Measurements from ENCODE around the gene PAN3.
"Not testable (repeated sequence)": the region's sequence is repeated elsewhere in the genome, so short reads cannot be mapped to it uniquely, and the experiment has no call there.

PAN3 gene

DNA sequence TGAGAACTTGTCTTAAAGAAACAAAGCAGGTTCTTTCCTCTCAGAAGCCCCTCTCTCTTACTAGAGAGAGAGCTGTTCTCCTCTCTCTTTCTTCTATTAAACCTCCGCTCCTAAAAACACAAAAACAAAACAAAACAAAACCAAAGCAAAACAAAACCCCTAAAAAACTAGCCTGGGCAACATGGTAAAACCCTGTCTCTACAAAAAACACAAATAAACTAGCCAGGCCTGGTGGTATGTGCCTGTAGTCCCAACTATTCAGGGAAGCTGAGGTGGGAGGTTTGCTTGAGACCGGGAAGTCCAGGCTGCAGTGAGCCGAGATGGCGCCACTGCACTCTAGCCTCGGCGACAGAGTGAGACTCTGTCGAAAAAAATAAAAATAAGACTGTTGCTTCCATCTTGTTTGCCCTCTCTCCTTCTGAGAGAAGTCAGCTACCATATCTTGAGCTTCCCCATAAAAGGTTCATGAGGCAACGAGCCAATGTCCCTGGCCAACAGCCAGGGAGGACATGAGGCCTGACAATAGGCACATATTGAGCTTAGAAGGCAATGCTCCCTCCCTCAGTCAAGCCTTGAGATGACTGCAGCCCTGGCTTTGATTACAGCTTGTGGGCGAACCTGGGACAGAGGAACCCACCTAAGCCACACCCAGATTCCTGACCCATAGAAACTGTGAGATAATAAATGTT, 20.5 kb upstream of the PAN3 start:
- Mint-ChIP-seq H3K27ac (no peak overlapping the region), H3K4me1 (peaks cover 5% of the 10 kb centered on the region), H3K9me3 (no peaks in the 10 kb centered on the region), H3K27me3 (no peaks in the 10 kb centered on the region), H3K36me3 (no peaks in the 10 kb centered on the region), H3K4me3 (no peak overlapping the region)
- no peak for ATAC-seq (ENCODE audit: low read depth)
- no peak for DNase-seq (ENCODE audit: low spot score in 2 of 2)

DNA sequence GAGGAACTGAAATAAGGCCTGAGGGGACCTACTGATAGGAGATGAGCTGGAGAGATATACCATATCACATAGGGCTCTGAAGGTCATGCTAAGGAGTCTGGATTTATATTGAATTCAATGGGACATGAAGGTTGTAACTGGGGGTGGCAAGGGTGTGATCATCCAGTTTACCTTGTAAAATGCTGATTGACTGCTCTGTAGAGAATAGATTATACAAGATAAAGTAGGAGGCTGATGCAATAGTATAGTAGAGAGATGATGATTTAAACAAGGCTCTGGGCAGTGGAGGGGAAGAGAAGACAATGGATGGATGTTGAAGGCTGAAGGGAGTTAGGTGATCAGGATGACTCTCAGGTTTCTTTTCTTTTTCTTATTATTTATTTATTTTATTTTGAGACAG, 18.0 kb upstream of the PAN3 start:
- H3K4me1 Mint-ChIP-seq: peaks cover 5% of the 10 kb centered on the region
- no peak overlapping the region for H3K27ac Mint-ChIP-seq

DNA sequence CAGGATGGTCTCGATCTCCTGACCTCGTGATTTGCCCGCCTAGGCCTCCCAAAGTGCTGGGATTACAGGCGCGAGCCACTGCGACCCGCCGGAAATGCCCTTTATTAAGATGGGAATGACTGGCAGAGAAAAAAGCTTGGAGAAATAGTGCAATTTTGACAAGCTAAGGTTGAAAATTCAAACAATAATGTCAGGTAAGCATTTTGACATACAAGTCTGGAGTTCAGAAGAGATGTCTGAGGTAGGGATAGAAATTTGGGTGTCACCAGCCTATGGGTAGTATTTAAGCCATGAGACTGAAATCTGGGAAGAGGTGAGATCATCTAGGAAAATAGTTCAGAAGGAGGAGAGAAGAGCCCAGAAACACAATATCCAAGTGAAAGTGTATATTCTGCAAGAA, 17.1 kb upstream of the PAN3 start:
- DNase-seq (ENCODE audit: low spot score in 2 of 2) (no peak), ATAC-seq (ENCODE audit: low read depth) (no peak)
- Mint-ChIP-seq H3K36me3 (no peaks in the 10 kb centered on the region), H3K9me3 (no peaks in the 10 kb centered on the region), H3K4me1 (peaks cover 5% of the 10 kb centered on the region), H3K4me3 (no peak overlapping the region), H3K27me3 (no peaks in the 10 kb centered on the region), H3K27ac (no peak overlapping the region)

More for the DNA sequence above, 18.0 kb upstream of the PAN3 start:
- ATAC-seq (ENCODE audit: low read depth): no peak
- Mint-ChIP-seq H3K36me3 (no peaks in the 10 kb centered on the region), H3K27me3 (no peaks in the 10 kb centered on the region), H3K4me3 (no peak overlapping the region), H3K9me3 (no peaks in the 10 kb centered on the region)
- DNase-seq (ENCODE audit: low spot score in 2 of 2): no peak

DNA sequence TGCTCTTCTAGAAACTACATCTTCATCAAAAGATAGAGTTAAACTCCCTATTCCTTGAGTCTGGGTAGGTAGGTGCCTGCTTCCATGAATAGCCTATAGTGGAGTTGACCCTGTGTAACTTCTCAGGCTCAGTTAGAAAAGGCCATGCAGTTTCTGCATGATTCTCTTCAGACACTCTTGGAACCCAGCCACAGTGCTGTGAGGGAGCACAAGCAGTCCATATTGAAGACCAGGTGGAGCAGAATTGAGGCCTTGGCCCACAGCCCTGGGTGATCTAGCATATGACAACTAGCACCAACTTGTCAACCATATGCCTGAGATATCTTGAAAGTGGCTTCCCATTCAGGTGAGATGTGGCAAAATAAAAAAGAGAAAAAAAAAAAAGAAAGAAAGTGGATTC, 10.3 kb upstream of the PAN3 start:
- Mint-ChIP-seq H3K4me3 (no peak overlapping the region), H3K4me1 (peaks cover 3% of the 10 kb centered on the region), H3K36me3 (no peaks in the 10 kb centered on the region), H3K27ac (peak overlapping the region; percentile 32), H3K9me3 (no peaks in the 10 kb centered on the region), H3K27me3 (no peaks in the 10 kb centered on the region)
- ATAC-seq (ENCODE audit: low read depth) (no peak), DNase-seq (ENCODE audit: low spot score in 2 of 2) (no peak)

DNA sequence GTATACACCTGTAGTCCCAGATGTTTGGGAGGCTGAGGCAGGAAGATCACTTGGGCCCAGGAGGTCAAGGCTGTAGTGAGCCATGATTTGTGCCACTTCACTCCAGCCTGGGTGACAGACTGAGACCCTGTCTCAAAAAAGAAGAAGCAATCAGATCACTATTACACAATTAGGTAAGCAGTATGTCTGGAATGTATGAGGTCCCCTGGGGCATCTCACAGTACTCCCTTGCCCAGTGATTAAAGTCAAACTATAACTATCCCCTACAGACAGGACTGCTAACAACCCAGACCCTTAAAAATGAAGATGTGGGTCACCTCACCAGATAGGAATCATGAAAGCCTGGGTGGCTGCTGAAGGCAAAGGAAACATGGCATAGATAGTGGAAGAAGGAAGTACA, 9.4 kb upstream of the PAN3 start:
- no peaks in the 10 kb centered on the region for H3K36me3 Mint-ChIP-seq
- no peak overlapping the region for H3K4me3 Mint-ChIP-seq
- H3K4me1 Mint-ChIP-seq: peaks cover 3% of the 10 kb centered on the region
- H3K27ac Mint-ChIP-seq: peak overlapping the region; percentile 65
- no peak for ATAC-seq (ENCODE audit: low read depth)
- H3K9me3 Mint-ChIP-seq: no peaks in the 10 kb centered on the region
- no peak for DNase-seq (ENCODE audit: low spot score in 2 of 2)
- no peaks in the 10 kb centered on the region for H3K27me3 Mint-ChIP-seq

DNA sequence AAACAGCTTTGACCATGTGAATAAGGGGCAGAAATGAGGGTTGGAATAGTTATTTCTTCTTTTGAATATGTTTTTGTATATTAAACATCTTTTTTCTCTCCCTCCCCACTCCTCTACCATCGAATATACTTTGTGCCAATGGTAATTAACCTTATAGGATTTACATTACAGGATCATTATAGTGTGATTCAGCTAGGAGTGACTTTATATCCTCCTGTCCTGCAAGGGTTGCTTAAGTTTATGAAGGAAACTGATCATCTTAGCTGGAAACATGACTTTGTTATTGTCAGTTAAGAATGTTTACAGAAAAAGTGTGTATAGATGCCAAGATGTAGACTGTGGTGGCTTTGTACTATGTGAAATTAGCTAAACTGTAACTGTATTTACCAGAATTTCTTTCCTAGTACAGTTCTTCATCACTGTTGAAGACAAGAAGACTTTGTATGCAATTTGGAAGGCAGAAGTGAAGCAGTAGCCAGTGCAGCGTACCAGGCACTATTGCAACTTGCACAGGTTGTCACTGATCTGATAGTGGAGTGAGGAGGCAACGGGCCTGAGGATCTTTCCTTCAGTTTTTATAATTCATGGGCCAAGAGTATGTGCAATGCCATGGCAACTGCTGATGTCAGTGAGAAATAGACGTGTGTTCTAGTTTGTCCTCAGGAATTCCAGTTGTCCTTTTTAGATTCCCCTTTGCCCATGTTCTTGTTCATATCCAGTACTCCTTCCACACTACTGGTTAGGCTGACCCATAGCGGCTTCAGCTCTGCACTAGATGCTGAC, 8.2 kb upstream of the PAN3 start:
- Mint-ChIP-seq H3K9me3 (no peaks in the 10 kb centered on the region), H3K4me3 (no peak overlapping the region), H3K36me3 (no peaks in the 10 kb centered on the region), H3K27ac (no peak overlapping the region), H3K4me1 (peaks cover 3% of the 10 kb centered on the region), H3K27me3 (no peaks in the 10 kb centered on the region)
- DNase-seq (ENCODE audit: low spot score in 2 of 2) (no peak), ATAC-seq (ENCODE audit: low read depth) (no peak)

DNA sequence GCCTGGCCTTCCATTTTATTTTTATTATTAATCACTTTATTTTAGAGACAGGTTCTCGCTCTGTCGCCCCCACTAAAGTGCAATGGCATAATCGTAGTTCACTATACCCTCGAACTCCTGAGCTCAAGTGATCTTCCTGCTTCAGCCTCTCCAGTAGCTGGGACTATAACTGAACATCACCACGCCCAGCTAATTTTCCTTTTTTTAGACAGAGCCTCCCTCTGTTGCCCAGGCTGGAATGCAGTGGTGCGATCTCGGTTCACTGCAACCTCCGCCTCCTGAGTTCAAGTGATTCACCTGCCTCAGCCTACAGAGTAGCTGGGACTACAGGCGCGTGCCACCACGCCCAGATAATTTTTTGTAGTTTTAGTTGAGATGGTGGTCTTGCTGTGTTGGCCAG, 6.7 kb upstream of the PAN3 start:
- ATAC-seq (ENCODE audit: low read depth): no peak
- Mint-ChIP-seq H3K36me3 (no peaks in the 10 kb centered on the region), H3K9me3 (no peaks in the 10 kb centered on the region), H3K4me1 (no peaks in the 10 kb centered on the region), H3K4me3 (no peak overlapping the region), H3K27me3 (no peaks in the 10 kb centered on the region), H3K27ac (no peak overlapping the region)
- DNase-seq (ENCODE audit: low spot score in 2 of 2): no peak

DNA sequence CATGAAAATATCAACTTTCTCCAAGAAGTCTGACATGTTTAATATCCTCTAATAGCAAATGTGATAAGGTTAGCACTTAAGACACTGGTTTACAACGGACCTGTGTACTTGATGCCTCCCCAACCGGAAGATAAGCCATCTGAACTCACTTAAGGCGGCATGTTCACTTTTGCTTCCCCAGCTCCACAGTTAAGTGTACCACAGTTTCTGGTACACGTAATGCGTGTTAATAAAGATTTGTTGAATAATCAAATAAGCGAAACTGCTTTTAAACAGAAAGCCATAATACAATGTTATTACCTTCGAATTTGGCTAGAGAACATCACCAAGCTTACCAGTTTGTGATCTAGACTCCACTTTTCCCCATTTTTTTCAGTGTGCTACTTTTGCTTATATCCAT, 1.4 kb upstream of the PAN3 start:
- H3K9me3 Mint-ChIP-seq: no peaks in the 10 kb centered on the region
- H3K27me3 Mint-ChIP-seq: no peaks in the 10 kb centered on the region
- peaks cover 26% of the 10 kb centered on the region for H3K4me1 Mint-ChIP-seq
- DNase-seq (ENCODE audit: low spot score in 2 of 2) (no peak), ATAC-seq (ENCODE audit: low read depth) (no peak)
- no peaks in the 10 kb centered on the region for H3K36me3 Mint-ChIP-seq
- peak overlapping the region; percentile 91 for H3K4me3 Mint-ChIP-seq
- H3K27ac Mint-ChIP-seq: no peak overlapping the region

DNA sequence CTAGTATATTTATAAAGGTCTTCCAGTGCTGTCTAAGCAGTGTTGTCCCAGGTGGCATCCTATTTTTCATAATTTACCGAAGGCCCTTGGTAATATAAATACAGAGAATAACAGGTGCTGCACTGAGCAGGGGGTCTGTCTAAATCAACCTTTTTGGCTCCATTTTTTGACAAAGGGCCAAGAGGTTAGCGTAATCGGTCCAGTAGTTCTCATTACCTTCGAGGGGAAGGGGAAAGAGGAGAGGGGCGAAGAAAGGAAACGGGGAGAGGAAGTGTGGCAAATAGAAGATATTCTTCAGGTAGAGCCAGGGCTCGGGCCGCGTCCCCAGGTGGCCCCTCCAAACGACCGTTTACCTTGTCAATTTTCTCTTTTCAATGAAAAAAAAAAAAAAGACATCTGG, 749 bp upstream of the PAN3 start:
- Mint-ChIP-seq H3K27me3 (no peaks in the 10 kb centered on the region), H3K9me3 (no peaks in the 10 kb centered on the region), H3K27ac (peak overlapping the region; percentile 97), H3K4me3 (peak overlapping the region; percentile 91), H3K36me3 (no peaks in the 10 kb centered on the region), H3K4me1 (peaks cover 30% of the 10 kb centered on the region)
- ATAC-seq (ENCODE audit: low read depth): no peak
- no peak for DNase-seq (ENCODE audit: low spot score in 2 of 2)

DNA sequence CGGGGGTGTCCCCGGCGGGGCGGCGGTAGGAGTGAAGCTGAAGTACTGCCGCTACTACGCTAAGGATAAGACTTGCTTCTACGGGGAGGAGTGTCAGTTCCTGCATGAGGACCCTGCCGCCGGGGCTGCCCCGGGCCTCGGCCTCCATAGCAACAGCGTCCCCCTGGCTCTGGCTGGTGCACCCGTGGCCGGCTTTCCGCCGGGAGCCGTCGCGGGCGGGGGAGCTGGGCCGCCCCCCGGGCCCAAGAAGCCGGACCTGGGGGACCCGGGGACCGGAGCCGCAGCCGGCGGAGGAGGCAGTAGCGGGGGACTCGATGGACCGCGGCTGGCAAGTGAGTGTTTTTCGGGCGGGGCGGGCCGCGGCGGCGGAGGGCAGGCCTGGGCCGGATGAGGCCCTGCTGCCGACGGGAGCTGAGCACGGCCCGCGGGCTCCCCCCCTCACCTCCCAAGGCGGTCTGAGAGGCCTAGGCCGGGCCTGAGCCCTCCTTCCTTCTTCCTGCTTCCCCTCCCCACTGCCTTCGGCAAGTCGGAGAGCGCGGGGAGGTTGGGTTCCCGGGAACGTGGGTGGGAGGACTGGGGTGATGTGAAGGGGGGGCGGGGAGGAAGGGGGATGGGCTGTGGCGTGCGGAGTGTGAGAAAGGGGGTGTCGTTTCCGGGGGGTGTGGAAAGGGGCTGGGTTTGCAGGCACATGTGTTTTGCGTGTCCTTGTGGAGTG, 568 bp downstream of the PAN3 start:
- Mint-ChIP-seq H3K27ac (peak overlapping the region; percentile 97), H3K36me3 (no peaks in the 10 kb centered on the region), H3K27me3 (no peaks in the 10 kb centered on the region), H3K4me1 (peaks cover 36% of the 10 kb centered on the region), H3K9me3 (no peaks in the 10 kb centered on the region), H3K4me3 (peak overlapping the region; percentile 91)
- peak; percentile 59 for ATAC-seq (ENCODE audit: low read depth)
- peak; percentile 72 to 84 for DNase-seq (ENCODE audit: low spot score in 2 of 2)

DNA sequence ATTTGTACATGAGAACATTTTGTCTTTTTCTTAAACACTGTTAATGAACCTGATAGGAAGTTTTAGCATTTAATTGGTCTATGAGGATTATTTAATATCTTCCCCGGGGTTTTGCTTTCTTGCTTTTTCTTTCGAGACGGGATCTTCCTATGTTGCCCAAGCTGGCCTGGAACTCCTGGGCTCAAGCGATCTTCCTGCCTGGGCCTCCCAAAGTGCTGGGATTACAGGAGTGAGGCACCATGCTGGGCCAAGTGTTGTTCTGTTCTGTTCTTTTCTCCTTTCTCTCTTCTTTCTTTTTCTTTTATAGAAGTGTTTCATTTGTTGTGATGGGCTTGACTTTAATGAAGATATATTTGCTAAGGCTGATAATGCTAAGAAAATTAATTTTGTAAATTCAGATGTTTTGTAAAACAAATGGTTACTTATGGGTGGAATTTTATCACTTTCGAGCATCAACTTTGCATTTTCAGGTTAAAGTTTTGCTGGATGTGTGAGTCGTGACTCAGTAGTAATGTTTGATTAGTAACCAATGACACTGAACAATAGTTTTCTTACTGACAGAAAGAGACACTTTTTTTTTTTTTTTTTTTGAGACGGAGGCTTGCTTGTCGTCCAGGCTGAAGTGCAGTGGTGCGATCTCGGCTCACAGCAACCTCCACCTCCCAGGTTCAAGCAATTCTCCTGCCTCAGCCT, 2.2 kb downstream of the PAN3 start:
- peak overlapping the region; percentile 91 for H3K4me3 Mint-ChIP-seq
- no peaks in the 10 kb centered on the region for H3K36me3 Mint-ChIP-seq
- no peak for ATAC-seq (ENCODE audit: low read depth)
- no peaks in the 10 kb centered on the region for H3K27me3 Mint-ChIP-seq
- peaks cover 39% of the 10 kb centered on the region for H3K4me1 Mint-ChIP-seq
- H3K27ac Mint-ChIP-seq: peak overlapping the region; percentile 97
- no peak for DNase-seq (ENCODE audit: low spot score in 2 of 2)
- H3K9me3 Mint-ChIP-seq: no peaks in the 10 kb centered on the region

DNA sequence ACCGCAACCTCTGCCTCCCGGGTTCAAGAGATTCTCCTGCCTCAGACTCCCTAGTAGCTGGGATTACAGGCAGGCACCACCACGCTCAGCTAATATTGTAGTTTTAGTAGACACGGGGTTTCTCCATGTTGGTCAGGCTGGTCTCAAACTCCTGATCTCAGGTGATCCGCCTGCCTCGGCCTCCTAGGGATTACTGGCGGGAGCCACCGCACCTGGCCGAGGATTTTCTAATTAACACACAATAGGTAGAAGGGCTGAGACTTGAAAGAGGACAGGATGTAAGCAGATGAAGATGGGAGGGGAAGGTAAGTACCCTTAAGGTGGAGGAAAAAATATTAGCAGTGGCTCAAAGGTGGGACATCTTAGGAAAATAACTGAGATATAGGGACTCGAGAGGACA, 3.2 kb downstream of the PAN3 start:
- not testable (repeated sequence) for DNase-seq (ENCODE audit: low spot score in 2 of 2); H3K27me3 Mint-ChIP-seq; H3K36me3 Mint-ChIP-seq; H3K9me3 Mint-ChIP-seq; ATAC-seq (ENCODE audit: low read depth)
- Mint-ChIP-seq H3K27ac (peak overlapping the region; percentile 14), H3K4me3 (peak overlapping the region; percentile 27), H3K4me1 (peaks cover 45% of the 10 kb centered on the region)

DNA sequence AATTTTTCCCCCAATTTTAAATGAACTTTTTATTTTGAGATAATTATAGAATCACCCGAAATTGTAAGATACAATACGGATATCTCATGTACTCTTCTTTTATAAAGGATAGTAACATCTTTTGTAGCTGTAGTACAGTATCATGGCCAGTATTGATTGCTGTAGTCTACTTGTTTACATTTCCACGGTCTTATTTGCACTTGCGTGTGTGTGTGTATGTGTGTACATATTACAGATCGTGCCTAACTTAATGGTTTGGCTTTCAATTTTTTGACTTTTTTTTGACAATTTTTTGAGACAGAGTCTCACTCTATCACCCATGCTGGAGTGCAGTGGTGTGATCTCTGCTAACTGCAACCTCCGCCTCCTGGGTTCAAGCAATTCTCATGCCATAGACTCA, 6.7 kb downstream of the PAN3 start:
- H3K36me3 Mint-ChIP-seq: peaks cover 2% of the 10 kb centered on the region
- peaks cover 43% of the 10 kb centered on the region for H3K4me1 Mint-ChIP-seq
- DNase-seq (ENCODE audit: low spot score in 2 of 2) (no peak), ATAC-seq (ENCODE audit: low read depth) (no peak)
- no peaks in the 10 kb centered on the region for H3K9me3 Mint-ChIP-seq
- no peak overlapping the region for H3K27ac Mint-ChIP-seq
- no peak overlapping the region for H3K4me3 Mint-ChIP-seq
- H3K27me3 Mint-ChIP-seq: no peaks in the 10 kb centered on the region

DNA sequence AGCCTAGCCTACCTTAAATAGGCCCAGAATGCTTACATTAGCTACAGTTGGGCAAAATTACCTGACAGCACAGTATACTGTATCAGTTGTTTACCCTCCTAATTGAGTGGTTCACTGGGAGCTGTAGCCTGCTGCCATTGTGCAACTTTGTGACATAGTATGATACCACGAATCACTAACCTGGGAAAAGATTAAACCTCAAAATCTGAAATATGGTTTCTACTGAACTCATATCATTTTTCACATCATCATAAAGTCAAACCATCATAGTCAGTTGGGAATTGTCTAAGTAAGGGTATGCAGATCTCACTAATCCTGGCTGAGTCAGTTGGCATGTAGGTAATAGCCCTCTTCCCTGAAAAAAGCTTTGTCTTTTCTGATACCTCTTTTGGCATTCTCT, 9.2 kb downstream of the PAN3 start:
- Mint-ChIP-seq H3K9me3 (no peaks in the 10 kb centered on the region), H3K27ac (no peak overlapping the region)
- ATAC-seq (ENCODE audit: low read depth): no peak

More for the DNA sequence above, 9.2 kb downstream of the PAN3 start:
- no peak for DNase-seq (ENCODE audit: low spot score in 2 of 2)
- Mint-ChIP-seq H3K4me1 (peaks cover 40% of the 10 kb centered on the region), H3K27me3 (no peaks in the 10 kb centered on the region), H3K4me3 (no peak overlapping the region), H3K36me3 (peaks cover 2% of the 10 kb centered on the region)
